ENCODE measurements around the gene PRG3.

GRCh38 chr11:57421066-57421465 is 40.1 kb upstream of the PRG3 start:
- TF ChIP-seq EZH2 (IDR thresholded peaks at IDR 0.05; ENCODE audit: borderline replicate concordance, insufficient read depth, low read depth, low read length, poor library complexity, severe bottlenecking) (no peak), CTCF (IDR thresholded peaks at IDR 0.05) (no peak)

All from B cell (primary cell).